ENCODE results near the gene TBKBP1. TPM values are rescaled to one million over a fixed set of nuclear protein-coding genes. Genes with fewer than 3 reads are reported as not detected.

Gene TBKBP1
- total and polyA plus RNA-seq, 9 of the 15 experiments (the other 6 are each of a cell fraction or from before 2014, with no cell fraction given): 0.03 to 15.6 (median 6.8) TPM

GRCh38 chr17:47731396-47731795 lies 37.4 kb downstream of the TBKBP1 start:
- POLR2A ChIA-PET: no interaction called here
- Histone ChIP-seq H3K4me1 (replicated peaks in 1 of 2; ENCODE audit: control insufficient read depth in 2 of 2, insufficient read depth in 2 of 2, low read length in 2 of 2) (peaks cover 0 to 18% of the 10 kb centered on the region in 2 experiments; a peak in 2 of 5 replicates), H3K27me3 (ENCODE audit: control insufficient read depth in 2 of 2, insufficient read depth in 2 of 2, low read length in 2 of 2) (peaks cover 17 to 61% of the 10 kb centered on the region in 2 experiments), H2AFZ (ENCODE audit: low read depth, low read length) (no peak overlapping the region), H4K20me1 (replicated peaks; ENCODE audit: control insufficient read depth, insufficient read depth, low read length) (peaks cover 19% of the 10 kb centered on the region), H3K4me3 (no peak overlapping the region), H3K4me2 (ENCODE audit: insufficient read depth, low read length) (no peak overlapping the region), H3K36me3 (ENCODE audit: control insufficient read depth, insufficient read depth, low read length) (no peaks in the 10 kb centered on the region), H3K9me1 (ENCODE audit: control insufficient read depth, insufficient read depth, low read length) (no peaks in the 10 kb centered on the region), H3K9me3 (replicated peaks; ENCODE audit: control insufficient read depth, insufficient read depth, low read depth, low read length) (no peaks in the 10 kb centered on the region), H3K9ac (ENCODE audit: insufficient read depth in 1 of 2, low read depth in 2 of 2, low read length in 2 of 2) (no peak overlapping the region; a peak in 1 of 4 replicates), H3K27ac (ENCODE audit: extremely low read depth, low read depth, low read length) (no peak overlapping the region), H3K79me2 (ENCODE audit: control insufficient read depth, insufficient read depth, low read length) (no peaks in the 10 kb centered on the region)
- ATAC-seq (no peak), DNase-seq (ENCODE audit: extremely low read depth in 1 of 4, low spot score in 3 of 4) (no peak), FAIRE-seq (no peak)
- TF ChIP-seq, protein P1, sequence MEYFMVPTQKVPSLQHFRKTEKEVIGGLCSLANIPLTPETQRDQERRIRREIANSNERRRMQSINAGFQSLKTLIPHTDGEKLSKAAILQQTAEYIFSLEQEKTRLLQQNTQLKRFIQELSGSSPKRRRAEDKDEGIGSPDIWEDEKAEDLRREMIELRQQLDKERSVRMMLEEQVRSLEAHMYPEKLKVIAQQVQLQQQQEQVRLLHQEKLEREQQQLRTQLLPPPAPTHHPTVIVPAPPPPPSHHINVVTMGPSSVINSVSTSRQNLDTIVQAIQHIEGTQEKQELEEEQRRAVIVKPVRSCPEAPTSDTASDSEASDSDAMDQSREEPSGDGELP (CRISPR knock-in tag; IDR thresholded peaks at IDR 0.05; ENCODE audit: borderline replicate concordance): no peak
- TF ChIP-seq GATAD2A (IDR thresholded peaks at IDR 0.05): no peak
- no peak for TF ChIP-seq TEAD4 (IDR thresholded peaks at IDR 0.05; ENCODE audit: low read length)
- no peak for TF ChIP-seq TEAD4 (CRISPR knock-in tag; IDR thresholded peaks at IDR 0.05; ENCODE audit: borderline replicate concordance)
- TF ChIP-seq ELF2 (CRISPR knock-in tag; IDR thresholded peaks at IDR 0.05): no peak
- TF ChIP-seq ARID1B (IDR thresholded peaks at IDR 0.05): no peak
- TF ChIP-seq SRSF3 (IDR thresholded peaks at IDR 0.05; ENCODE audit: insufficient read depth, low read length): no peak
- TF ChIP-seq PHB (CRISPR knock-in tag; IDR thresholded peaks at IDR 0.05): no peak
- no peak for TF ChIP-seq MITF (IDR thresholded peaks at IDR 0.05)
- TF ChIP-seq MAFG (tag; conservative IDR thresholded peaks at IDR 0.05): no peak
- TF ChIP-seq, protein P2, sequence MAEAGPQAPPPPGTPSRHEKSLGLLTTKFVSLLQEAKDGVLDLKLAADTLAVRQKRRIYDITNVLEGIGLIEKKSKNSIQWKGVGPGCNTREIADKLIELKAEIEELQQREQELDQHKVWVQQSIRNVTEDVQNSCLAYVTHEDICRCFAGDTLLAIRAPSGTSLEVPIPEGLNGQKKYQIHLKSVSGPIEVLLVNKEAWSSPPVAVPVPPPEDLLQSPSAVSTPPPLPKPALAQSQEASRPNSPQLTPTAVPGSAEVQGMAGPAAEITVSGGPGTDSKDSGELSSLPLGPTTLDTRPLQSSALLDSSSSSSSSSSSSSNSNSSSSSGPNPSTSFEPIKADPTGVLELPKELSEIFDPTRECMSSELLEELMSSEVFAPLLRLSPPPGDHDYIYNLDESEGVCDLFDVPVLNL (CRISPR knock-in tag; IDR thresholded peaks at IDR 0.05; ENCODE audit: low read depth): no peak
- TF ChIP-seq RAD21 (CRISPR knock-in tag; conservative IDR thresholded peaks at IDR 0.05 in 1 of 2, IDR thresholded peaks at IDR 0.05 in 1 of 2): no peak
- TF ChIP-seq ZNF224 (CRISPR knock-in tag; IDR thresholded peaks at IDR 0.05): no peak
- no peak for TF ChIP-seq ZNF197 (CRISPR knock-in tag; IDR thresholded peaks at IDR 0.05; ENCODE audit: low read depth)
- TF ChIP-seq NFIC (IDR thresholded peaks at IDR 0.05): no peak
- TF ChIP-seq SOX6 (IDR thresholded peaks at IDR 0.05): no peak
- TF ChIP-seq NCOA1 (IDR thresholded peaks at IDR 0.05; ENCODE audit: low read depth): no peak
- TF ChIP-seq ZNF778 (CRISPR knock-in tag; IDR thresholded peaks at IDR 0.05): no peak
- no TSS peak for BruUV-seq (replicated peaks)
- CTCF ChIA-PET (ENCODE audit: low intra/inter-chr PET ratio): no interaction called here
- WGBS (ENCODE audit: insufficient coverage, low coverage, missing lambda C conversion rate): 11% methylated on average over 2 of the region's 2 CpGs
- intact Hi-C loops (cut with micrococcal nuclease): no loop called here
- in situ Hi-C loops (cut with MboI): no loop called here
